Neural cell (in vitro differentiated cells): Measurements from ENCODE around the gene CELA2B. TPM values are rescaled to one million over a fixed set of nuclear protein-coding genes. Genes with fewer than 3 reads are reported as not detected.

ENCODE experiments used
- H2AFZ ChIP-seq: fragments of 200-600, 300-800 bp; sonication (generic), shearing (Covaris generic); 2 replicates; pipeline ENCODE4 v1.6.0; 2014; ENCODE audit warnings: low read depth, mild to moderate bottlenecking, antibody characterized with exemption, low read length, moderate library complexity
- H3F3A ChIP-seq: fragments of 200-600 bp; shearing (Covaris generic); 2 replicates; pipeline ENCODE4 v1.6.1; 2016; ENCODE audit warnings: mild to moderate bottlenecking, moderate library complexity, mixed read lengths, antibody characterized with exemption, low read length; ENCODE audit not compliant: insufficient read depth, poor library complexity, severe bottlenecking
- H3K27ac ChIP-seq: fragments of 200-600, 300-800 bp; sonication (generic), shearing (Covaris generic); 2 replicates; pipeline ENCODE4 v1.5.1; 2014; ENCODE audit warnings: mild to moderate bottlenecking, low read length, moderate library complexity
- H3K27me3 ChIP-seq: fragments of 300-800, 200-600 bp; sonication (generic), shearing (Covaris generic); 2 replicates; pipeline ENCODE4 v1.6.0; 2014; ENCODE audit warnings: mild to moderate bottlenecking, low read depth, low read length, moderate library complexity; ENCODE audit not compliant: insufficient read depth
- H3K36me3 ChIP-seq: fragments of 300-800, 200-600 bp; sonication (generic), shearing (Covaris generic); 2 replicates; pipeline ENCODE4 v1.5.1; 2014; ENCODE audit warnings: mild to moderate bottlenecking, antibody characterized with exemption, low read length, moderate library complexity; ENCODE audit not compliant: insufficient read depth
- H3K4me2 ChIP-seq: fragments of 300-800, 200-600 bp; sonication (generic), shearing (Covaris generic); 2 replicates; pipeline ENCODE4 v1.6.0; 2014; ENCODE audit warnings: mild to moderate bottlenecking, low read length
- H3K4me3 ChIP-seq: fragments of 300-800, 200-600 bp; sonication (generic), shearing (Covaris generic); 2 replicates; pipeline ENCODE4 v1.5.1; 2014; ENCODE audit warnings: mild to moderate bottlenecking, low read length, moderate library complexity
- H3K79me2 ChIP-seq: fragments of 200-600 bp; shearing (Covaris generic); replicated peaks from 2 replicates; pipeline ENCODE4 v1.6.0; 2014; ENCODE audit warnings: mild to moderate bottlenecking, low read length, moderate library complexity; ENCODE audit not compliant: insufficient read depth
- H3K9ac ChIP-seq: fragments of 300-800, 200-600 bp; sonication (generic), shearing (Covaris generic); 2 replicates; pipeline ENCODE4 v1.6.1; 2016; ENCODE audit warnings: mild to moderate bottlenecking, low read length, mixed read lengths
- H3K9me2 ChIP-seq: fragments of 200-600 bp; shearing (Covaris generic); 2 replicates; pipeline ENCODE4 v1.6.1; 2016; ENCODE audit warnings: mild to moderate bottlenecking, low read length, mixed read lengths; ENCODE audit not compliant: insufficient read depth
- H3K9me3 ChIP-seq: fragments of 200-600, 300-800 bp; sonication (generic), shearing (Covaris generic); 2 replicates; pipeline ENCODE4 v1.6.1; 2016; ENCODE audit warnings: mild to moderate bottlenecking, mixed run types, low read length, moderate library complexity, mixed read lengths
- H4K20me1 ChIP-seq: fragments of 200-600 bp; shearing (Covaris generic); 2 replicates; pipeline ENCODE4 v1.6.1; 2016; ENCODE audit warnings: mild to moderate bottlenecking, mixed run types; ENCODE audit not compliant: insufficient read depth
- EP300 ChIP-seq: fragments of 450-650 bp; conservative IDR thresholded peaks from 2 replicates; pipeline ENCODE4 v1.6.1; 2014; ENCODE audit warnings: antibody characterized with exemption, mild to moderate bottlenecking, moderate library complexity; ENCODE audit not compliant: poor library complexity, severe bottlenecking
- EZH2 ChIP-seq: fragments of 200-600, 300-800 bp; shearing (Covaris generic), sonication (generic); IDR thresholded peaks from 2 replicates; pipeline ENCODE4 v1.6.1; 2014; ENCODE audit warnings: antibody characterized with exemption, low read length, borderline replicate concordance, mild to moderate bottlenecking; ENCODE audit not compliant: insufficient read depth, poor library complexity, severe bottlenecking
- MXI1 ChIP-seq: fragments of 450-650 bp; conservative IDR thresholded peaks from 2 replicates; pipeline ENCODE4 v1.6.1; 2014; ENCODE audit warnings: antibody characterized with exemption, mild to moderate bottlenecking; ENCODE audit not compliant: poor library complexity, severe bottlenecking
- POLR2AphosphoS5 ChIP-seq: IDR thresholded peaks from 2 replicates; pipeline ENCODE4 v1.6.1; 2012
- RAD21 ChIP-seq: fragments of 450-650 bp; conservative IDR thresholded peaks from 2 replicates; pipeline ENCODE4 v1.6.1; 2014; ENCODE audit warnings: antibody characterized with exemption, mild to moderate bottlenecking, moderate library complexity
- SMC3 ChIP-seq: fragments of 450-650 bp; conservative IDR thresholded peaks from 2 replicates; pipeline ENCODE4 v1.6.1; 2014; ENCODE audit warnings: antibody characterized with exemption, mild to moderate bottlenecking, moderate library complexity; ENCODE audit not compliant: poor library complexity
- TAF1 ChIP-seq: IDR thresholded peaks from 2 replicates; pipeline ENCODE4 v1.6.1; 2012; ENCODE audit warnings: low read depth
- polyA plus RNA-seq: library from polyadenylated mRNA; depleted of rRNA; stranded (reverse); fragments of >200 nt; gene quantifications from 2 replicates; pipeline ENCODE4 v1.2.3, GENCODE V29; 2014
- TF ChIP-seq, protein P1 (sequence below): IDR thresholded peaks from 2 replicates; pipeline ENCODE4 v1.6.1; 2012; ENCODE audit warnings: borderline replicate concordance
- TF ChIP-seq, protein P2 (sequence below): fragments of 450-650 bp; IDR thresholded peaks from 2 replicates; pipeline ENCODE4 v1.5.1; 2014; ENCODE audit warnings: antibody characterized with exemption, mild to moderate bottlenecking, moderate library complexity; ENCODE audit not compliant: poor library complexity, severe bottlenecking

The CELA2B gene
- polyA plus RNA-seq, 1 donor from 2014 or later = not detected

DNA sequence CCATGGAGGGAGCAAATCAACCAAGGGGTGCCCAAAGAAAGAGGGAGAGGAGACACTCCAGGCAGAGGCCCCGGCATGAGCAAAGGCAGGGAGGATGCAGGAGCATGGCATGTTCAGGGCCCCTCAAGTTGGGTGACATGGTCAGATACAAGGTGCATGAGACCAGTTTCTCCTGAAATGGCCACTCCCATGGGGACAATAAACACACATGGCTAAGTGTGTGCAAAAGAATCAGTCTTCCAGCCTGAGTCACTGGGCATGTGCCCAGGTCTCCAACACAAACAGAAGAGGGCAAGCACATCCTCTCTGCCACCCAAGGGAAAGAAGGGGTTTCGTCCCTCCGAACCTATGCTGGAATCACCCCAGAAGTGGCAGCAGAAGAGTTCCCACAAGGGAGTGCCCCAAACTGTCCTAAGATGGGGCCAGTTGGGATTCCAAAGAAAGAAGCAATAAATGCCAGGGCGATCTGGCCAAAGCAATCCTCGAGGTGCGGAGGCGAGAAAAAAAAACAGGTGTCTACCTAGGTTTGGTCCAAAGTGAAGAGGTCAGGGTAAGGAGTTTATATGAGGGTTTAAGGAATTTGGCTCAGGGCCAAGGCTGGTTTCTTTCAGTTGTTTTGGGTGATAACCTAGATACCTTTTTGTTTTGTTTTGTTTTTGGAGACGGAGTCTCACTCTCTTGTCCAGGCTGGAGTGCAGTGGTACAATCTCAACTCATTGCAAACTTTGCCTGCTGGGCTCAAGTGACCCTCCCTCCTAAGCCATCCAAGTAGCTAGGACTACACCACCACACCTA lies 34.9 kb downstream of the CELA2B start:
- H3K36me3 ChIP-seq = no peaks in the 10 kb centered on the region
- H3K79me2 ChIP-seq = no peaks in the 10 kb centered on the region
- TF ChIP-seq MXI1 (no peak), EP300 (no peak), POLR2AphosphoS5 (no peak), RAD21 (no peak), TAF1 (no peak), EZH2 (no peak), SMC3 (no peak)
- TF ChIP-seq, protein P1, sequence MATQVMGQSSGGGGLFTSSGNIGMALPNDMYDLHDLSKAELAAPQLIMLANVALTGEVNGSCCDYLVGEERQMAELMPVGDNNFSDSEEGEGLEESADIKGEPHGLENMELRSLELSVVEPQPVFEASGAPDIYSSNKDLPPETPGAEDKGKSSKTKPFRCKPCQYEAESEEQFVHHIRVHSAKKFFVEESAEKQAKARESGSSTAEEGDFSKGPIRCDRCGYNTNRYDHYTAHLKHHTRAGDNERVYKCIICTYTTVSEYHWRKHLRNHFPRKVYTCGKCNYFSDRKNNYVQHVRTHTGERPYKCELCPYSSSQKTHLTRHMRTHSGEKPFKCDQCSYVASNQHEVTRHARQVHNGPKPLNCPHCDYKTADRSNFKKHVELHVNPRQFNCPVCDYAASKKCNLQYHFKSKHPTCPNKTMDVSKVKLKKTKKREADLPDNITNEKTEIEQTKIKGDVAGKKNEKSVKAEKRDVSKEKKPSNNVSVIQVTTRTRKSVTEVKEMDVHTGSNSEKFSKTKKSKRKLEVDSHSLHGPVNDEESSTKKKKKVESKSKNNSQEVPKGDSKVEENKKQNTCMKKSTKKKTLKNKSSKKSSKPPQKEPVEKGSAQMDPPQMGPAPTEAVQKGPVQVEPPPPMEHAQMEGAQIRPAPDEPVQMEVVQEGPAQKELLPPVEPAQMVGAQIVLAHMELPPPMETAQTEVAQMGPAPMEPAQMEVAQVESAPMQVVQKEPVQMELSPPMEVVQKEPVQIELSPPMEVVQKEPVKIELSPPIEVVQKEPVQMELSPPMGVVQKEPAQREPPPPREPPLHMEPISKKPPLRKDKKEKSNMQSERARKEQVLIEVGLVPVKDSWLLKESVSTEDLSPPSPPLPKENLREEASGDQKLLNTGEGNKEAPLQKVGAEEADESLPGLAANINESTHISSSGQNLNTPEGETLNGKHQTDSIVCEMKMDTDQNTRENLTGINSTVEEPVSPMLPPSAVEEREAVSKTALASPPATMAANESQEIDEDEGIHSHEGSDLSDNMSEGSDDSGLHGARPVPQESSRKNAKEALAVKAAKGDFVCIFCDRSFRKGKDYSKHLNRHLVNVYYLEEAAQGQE = no peak
- TF ChIP-seq, protein P2, sequence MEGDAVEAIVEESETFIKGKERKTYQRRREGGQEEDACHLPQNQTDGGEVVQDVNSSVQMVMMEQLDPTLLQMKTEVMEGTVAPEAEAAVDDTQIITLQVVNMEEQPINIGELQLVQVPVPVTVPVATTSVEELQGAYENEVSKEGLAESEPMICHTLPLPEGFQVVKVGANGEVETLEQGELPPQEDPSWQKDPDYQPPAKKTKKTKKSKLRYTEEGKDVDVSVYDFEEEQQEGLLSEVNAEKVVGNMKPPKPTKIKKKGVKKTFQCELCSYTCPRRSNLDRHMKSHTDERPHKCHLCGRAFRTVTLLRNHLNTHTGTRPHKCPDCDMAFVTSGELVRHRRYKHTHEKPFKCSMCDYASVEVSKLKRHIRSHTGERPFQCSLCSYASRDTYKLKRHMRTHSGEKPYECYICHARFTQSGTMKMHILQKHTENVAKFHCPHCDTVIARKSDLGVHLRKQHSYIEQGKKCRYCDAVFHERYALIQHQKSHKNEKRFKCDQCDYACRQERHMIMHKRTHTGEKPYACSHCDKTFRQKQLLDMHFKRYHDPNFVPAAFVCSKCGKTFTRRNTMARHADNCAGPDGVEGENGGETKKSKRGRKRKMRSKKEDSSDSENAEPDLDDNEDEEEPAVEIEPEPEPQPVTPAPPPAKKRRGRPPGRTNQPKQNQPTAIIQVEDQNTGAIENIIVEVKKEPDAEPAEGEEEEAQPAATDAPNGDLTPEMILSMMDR = no peak
- no peak overlapping the region for H3K4me2 ChIP-seq
- H3K27me3 ChIP-seq = no peaks in the 10 kb centered on the region
- no peaks in the 10 kb centered on the region for H3K9me2 ChIP-seq
- H4K20me1 ChIP-seq = no peaks in the 10 kb centered on the region
- H3K9ac ChIP-seq = no peak overlapping the region
- no peak overlapping the region for H3K4me3 ChIP-seq
- H3K9me3 ChIP-seq = no peaks in the 10 kb centered on the region
- H3F3A ChIP-seq = no peaks in the 10 kb centered on the region
- H2AFZ ChIP-seq = no peak overlapping the region
- no peak overlapping the region for H3K27ac ChIP-seq

DNA sequence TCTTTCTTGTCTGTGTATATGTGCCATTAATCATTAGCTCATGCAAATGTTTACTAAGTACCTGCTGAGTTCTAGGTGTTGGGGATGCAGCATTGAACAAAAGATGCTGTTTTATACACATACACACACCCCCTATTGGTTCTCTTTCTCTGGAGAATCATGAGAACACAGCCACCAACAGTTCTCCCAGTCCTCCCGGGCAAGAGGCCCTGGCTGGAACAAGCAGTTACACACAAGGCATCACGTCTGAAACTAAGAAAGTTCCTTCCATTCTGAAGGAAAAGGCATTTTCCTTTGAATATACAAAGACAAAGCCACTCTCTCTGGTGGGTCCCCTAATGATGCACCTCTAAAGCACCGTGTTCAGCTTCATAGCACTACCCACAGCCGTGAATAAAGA lies 37.3 kb downstream of the CELA2B start:
- TF ChIP-seq SMC3 = no peak
- TF ChIP-seq TAF1 = no peak
- no peak for TF ChIP-seq EP300
- TF ChIP-seq EZH2 = no peak
- TF ChIP-seq, protein P2 = no peak
- Histone ChIP-seq H3K36me3 (no peaks in the 10 kb centered on the region), H3K4me3 (no peak overlapping the region), H3K27me3 (no peaks in the 10 kb centered on the region), H3K4me2 (no peak overlapping the region), H4K20me1 (no peaks in the 10 kb centered on the region), H3F3A (no peaks in the 10 kb centered on the region), H3K9me3 (no peaks in the 10 kb centered on the region), H3K9ac (no peak overlapping the region), H3K27ac (no peak overlapping the region), H3K79me2 (no peaks in the 10 kb centered on the region), H3K9me2 (no peaks in the 10 kb centered on the region), H2AFZ (no peak overlapping the region)
